GM23338 (cell line): ENCODE data around the gene MAPT. TPM values are rescaled to one million over a fixed set of nuclear protein-coding genes. Genes with fewer than 3 reads are reported as not detected.

ENCODE experiments used
- ATAC-seq: fragments of 200-7000 bp; cut with Tn5 transposase; 3 replicates; pipeline ENCODE4 v1.9.1; 2020
- DNase-seq: peaks from one replicate; pipeline ENCODE4 v3.0.0-alpha.2; 2015; ENCODE audit warnings: low spot score
- H2AFZ ChIP-seq: fragments of 200-600 bp; sonication (generic); 2 replicates; pipeline ENCODE4 v1.8.0; 2016; ENCODE audit warnings: antibody characterized with exemption, mild to moderate bottlenecking, moderate library complexity
- H3F3A ChIP-seq: fragments of 200-600 bp; sonication (generic); replicated peaks from 2 replicates; pipeline ENCODE4 v1.8.0; 2017; ENCODE audit warnings: antibody characterized with exemption, mixed run types, low read depth
- H3K27ac ChIP-seq: fragments of 200-600 bp; sonication (generic); 2 replicates; pipeline ENCODE4 v1.6.1; 2016; ENCODE audit warnings: low read depth
- H3K27me3 ChIP-seq: fragments of 200-600 bp; sonication (generic); 2 replicates; pipeline ENCODE4 v1.8.0; 2016; ENCODE audit warnings: mild to moderate bottlenecking, mixed run types, moderate library complexity; ENCODE audit not compliant: insufficient read depth
- H3K36me3 ChIP-seq: fragments of 200-600 bp; sonication (generic); 2 replicates; pipeline ENCODE4 v1.8.0; 2016; ENCODE audit warnings: mild to moderate bottlenecking; ENCODE audit not compliant: insufficient read depth
- H3K4me1 ChIP-seq: fragments of 200-600 bp; sonication (generic); 2 replicates; pipeline ENCODE4 v1.8.0; 2016; ENCODE audit warnings: mild to moderate bottlenecking, moderate library complexity; ENCODE audit not compliant: insufficient read depth
- H3K4me2 ChIP-seq: fragments of 200-600 bp; sonication (generic); 2 replicates; pipeline ENCODE4 v1.7.1; 2017; ENCODE audit warnings: mixed run types
- H3K4me3 ChIP-seq: fragments of 200-600 bp; sonication (generic); 2 replicates; pipeline ENCODE4 v1.6.1; 2016; ENCODE audit warnings: mixed run types
- H3K79me2 ChIP-seq: fragments of 200-600 bp; sonication (generic); replicated peaks from 2 replicates; pipeline ENCODE4 v1.8.0; 2017; ENCODE audit warnings: mild to moderate bottlenecking; ENCODE audit not compliant: insufficient read depth
- H3K9me2 ChIP-seq: fragments of 200-600 bp; sonication (generic); 2 replicates; pipeline ENCODE4 v1.8.0; 2017; ENCODE audit not compliant: insufficient read depth
- H4K20me1 ChIP-seq: fragments of 200-600 bp; sonication (generic); replicated peaks from 2 replicates; pipeline ENCODE4 v1.8.0; 2017; ENCODE audit warnings: mild to moderate bottlenecking; ENCODE audit not compliant: insufficient read depth
- H3K27ac Mint-ChIP-seq: 2 replicates; pipeline ENCODE4 v1.8.0; 2020; ENCODE audit warnings: inconsistent platforms, mild to moderate bottlenecking, moderate library complexity, mixed read lengths
- H3K27me3 Mint-ChIP-seq: 3 replicates; pipeline ENCODE4 v1.8.0; 2022; ENCODE audit warnings: low read depth, mild to moderate bottlenecking, moderate library complexity, mixed read lengths, inconsistent platforms; ENCODE audit not compliant: insufficient read depth, poor library complexity
- H3K36me3 Mint-ChIP-seq: 3 replicates; pipeline ENCODE4 v1.8.0; 2021; ENCODE audit warnings: low read depth, mild to moderate bottlenecking, inconsistent platforms, moderate library complexity, mixed read lengths
- H3K4me1 Mint-ChIP-seq: 3 replicates; pipeline ENCODE4 v1.8.0; 2020; ENCODE audit warnings: mild to moderate bottlenecking, inconsistent platforms, mixed read lengths
- H3K4me3 Mint-ChIP-seq: 3 replicates; pipeline ENCODE4 v1.8.0; 2021; ENCODE audit warnings: moderate library complexity, mild to moderate bottlenecking, inconsistent platforms, mixed read lengths
- H3K9me3 Mint-ChIP-seq: 3 replicates; pipeline ENCODE4 v1.8.0; 2020; ENCODE audit warnings: moderate library complexity, mild to moderate bottlenecking, inconsistent platforms, mixed read lengths
- CREB1 ChIP-seq: fragments of 250-450 bp; sonication (Bioruptor Pico); IDR thresholded peaks from 2 replicates; pipeline ENCODE4 v1.5.0; 2020; ENCODE audit warnings: low read depth, mild to moderate bottlenecking, moderate library complexity
- CTCF ChIP-seq, 2 experiments: fragments of 200-600 bp in 1 of 2; sonication (generic) in 1 of 2; conservative IDR thresholded peaks; 2 replicates each; pipeline versions ENCODE4 v1.5.1 to v1.6.1; 2016 to 2017; ENCODE audit warnings: antibody characterized with exemption in 2 of 2, low read depth in 2 of 2, mild to moderate bottlenecking in 2 of 2, moderate library complexity in 1 of 2
- EZH2 ChIP-seq: fragments of 200-600 bp; sonication (generic); IDR thresholded peaks from one replicate; pipeline ENCODE4 v1.8.0; 2017; ENCODE audit warnings: antibody characterized with exemption, mild to moderate bottlenecking, low read depth; ENCODE audit not compliant: unreplicated experiment
- NANOG ChIP-seq: IDR thresholded peaks from 2 replicates; pipeline ENCODE4 v1.6.1; 2016; ENCODE audit warnings: antibody characterized with exemption, borderline replicate concordance
- POLR2AphosphoS5 ChIP-seq: IDR thresholded peaks from 2 replicates; pipeline ENCODE4 v1.6.1; 2016; ENCODE audit warnings: antibody characterized with exemption, low read depth
- polyA plus RNA-seq: library from polyadenylated mRNA; unstranded; fragments of >200 nt; fragmentation: Nextera tagmentation; extraction: Ambion mirVana; gene quantifications from 2 replicates; pipeline ENCODE4 v1.2.1, GENCODE V29; 2016
- total RNA-seq: library from RNA; depleted of rRNA; stranded (reverse); fragments of >200 nt; shearing (Covaris generic); gene quantifications from 2 replicates; pipeline ENCODE4 v1.2.3, GENCODE V29; 2014
- TF ChIP-seq, protein P1 (sequence below): IDR thresholded peaks from one replicate; pipeline ENCODE4 v1.6.1; 2018; ENCODE audit warnings: antibody characterized with exemption; ENCODE audit not compliant: unreplicated experiment
- TF ChIP-seq, protein P2 (sequence below): IDR thresholded peaks from 2 replicates; pipeline ENCODE4 v1.6.1; 2016; ENCODE audit warnings: antibody characterized with exemption
- TF ChIP-seq, protein P3 (sequence below): fragments of 250-450 bp; sonication (Bioruptor Pico); IDR thresholded peaks from 2 replicates; pipeline ENCODE4 v1.5.0; 2020; ENCODE audit warnings: mild to moderate bottlenecking, moderate library complexity

MAPT gene
- total and polyA plus RNA-seq, 2 experiments from 2014 or later = 1.1 to 2.1 TPM

DNA sequence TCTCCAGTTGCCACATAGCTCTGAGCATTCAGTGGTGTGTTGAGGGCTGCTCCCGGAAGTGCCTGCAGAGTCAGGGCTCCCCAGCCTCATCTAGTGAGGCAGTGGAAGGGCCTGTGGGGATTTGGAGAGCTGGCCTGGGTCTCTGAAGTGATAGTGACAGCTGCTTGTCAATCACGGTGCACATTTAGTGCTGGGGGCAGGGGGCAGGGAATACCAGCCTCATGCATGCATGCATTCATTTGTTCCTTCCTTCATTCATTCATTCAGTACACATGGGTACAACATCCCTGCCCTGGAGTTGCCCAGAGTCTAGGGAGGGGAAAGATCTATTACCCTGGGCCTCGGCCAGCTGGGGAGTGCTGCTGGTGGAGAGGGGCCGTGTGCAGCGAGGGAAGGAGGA, 93.4 kb downstream of the MAPT start (continued):
- TF ChIP-seq, protein P1, sequence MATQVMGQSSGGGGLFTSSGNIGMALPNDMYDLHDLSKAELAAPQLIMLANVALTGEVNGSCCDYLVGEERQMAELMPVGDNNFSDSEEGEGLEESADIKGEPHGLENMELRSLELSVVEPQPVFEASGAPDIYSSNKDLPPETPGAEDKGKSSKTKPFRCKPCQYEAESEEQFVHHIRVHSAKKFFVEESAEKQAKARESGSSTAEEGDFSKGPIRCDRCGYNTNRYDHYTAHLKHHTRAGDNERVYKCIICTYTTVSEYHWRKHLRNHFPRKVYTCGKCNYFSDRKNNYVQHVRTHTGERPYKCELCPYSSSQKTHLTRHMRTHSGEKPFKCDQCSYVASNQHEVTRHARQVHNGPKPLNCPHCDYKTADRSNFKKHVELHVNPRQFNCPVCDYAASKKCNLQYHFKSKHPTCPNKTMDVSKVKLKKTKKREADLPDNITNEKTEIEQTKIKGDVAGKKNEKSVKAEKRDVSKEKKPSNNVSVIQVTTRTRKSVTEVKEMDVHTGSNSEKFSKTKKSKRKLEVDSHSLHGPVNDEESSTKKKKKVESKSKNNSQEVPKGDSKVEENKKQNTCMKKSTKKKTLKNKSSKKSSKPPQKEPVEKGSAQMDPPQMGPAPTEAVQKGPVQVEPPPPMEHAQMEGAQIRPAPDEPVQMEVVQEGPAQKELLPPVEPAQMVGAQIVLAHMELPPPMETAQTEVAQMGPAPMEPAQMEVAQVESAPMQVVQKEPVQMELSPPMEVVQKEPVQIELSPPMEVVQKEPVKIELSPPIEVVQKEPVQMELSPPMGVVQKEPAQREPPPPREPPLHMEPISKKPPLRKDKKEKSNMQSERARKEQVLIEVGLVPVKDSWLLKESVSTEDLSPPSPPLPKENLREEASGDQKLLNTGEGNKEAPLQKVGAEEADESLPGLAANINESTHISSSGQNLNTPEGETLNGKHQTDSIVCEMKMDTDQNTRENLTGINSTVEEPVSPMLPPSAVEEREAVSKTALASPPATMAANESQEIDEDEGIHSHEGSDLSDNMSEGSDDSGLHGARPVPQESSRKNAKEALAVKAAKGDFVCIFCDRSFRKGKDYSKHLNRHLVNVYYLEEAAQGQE = no peak

DNA sequence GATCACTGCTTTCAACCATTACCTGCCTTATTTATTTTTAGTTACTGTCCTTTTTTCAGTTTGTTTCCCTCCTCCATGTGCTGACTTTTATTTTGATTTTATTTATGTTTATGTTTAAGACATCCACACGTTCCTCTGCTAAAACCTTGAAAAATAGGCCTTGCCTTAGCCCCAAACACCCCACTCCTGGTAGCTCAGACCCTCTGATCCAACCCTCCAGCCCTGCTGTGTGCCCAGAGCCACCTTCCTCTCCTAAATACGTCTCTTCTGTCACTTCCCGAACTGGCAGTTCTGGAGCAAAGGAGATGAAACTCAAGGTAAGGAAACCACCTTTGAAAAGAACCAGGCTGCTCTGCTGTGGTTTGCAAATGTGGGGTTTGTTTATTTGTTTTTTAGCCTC, 95.4 kb downstream of the MAPT start:
- H3K27me3 Mint-ChIP-seq = peaks cover 8% of the 10 kb centered on the region
- no peak overlapping the region for H3K27ac ChIP-seq
- no peaks in the 10 kb centered on the region for H3K79me2 ChIP-seq
- no peaks in the 10 kb centered on the region for H3K9me2 ChIP-seq
- H3K4me3 ChIP-seq = no peak overlapping the region
- H3F3A ChIP-seq = no peaks in the 10 kb centered on the region
- H3K36me3 ChIP-seq = no peaks in the 10 kb centered on the region
- DNase-seq (no peak), ATAC-seq (no peak)
- no peak overlapping the region for H3K27ac Mint-ChIP-seq
- H3K4me1 ChIP-seq = no peaks in the 10 kb centered on the region; the same call in 1 of the 2 replicates
- H3K27me3 ChIP-seq = no peaks in the 10 kb centered on the region
- H3K4me3 Mint-ChIP-seq = no peak overlapping the region
- no peaks in the 10 kb centered on the region; the same call in 2 of the 3 replicates for H3K9me3 Mint-ChIP-seq
- no peak overlapping the region for H3K4me2 ChIP-seq
- H3K36me3 Mint-ChIP-seq = no peaks in the 10 kb centered on the region
- H4K20me1 ChIP-seq = no peaks in the 10 kb centered on the region
- H2AFZ ChIP-seq = no peak overlapping the region
- peaks cover 5% of the 10 kb centered on the region for H3K4me1 Mint-ChIP-seq
- TF ChIP-seq, protein P2, sequence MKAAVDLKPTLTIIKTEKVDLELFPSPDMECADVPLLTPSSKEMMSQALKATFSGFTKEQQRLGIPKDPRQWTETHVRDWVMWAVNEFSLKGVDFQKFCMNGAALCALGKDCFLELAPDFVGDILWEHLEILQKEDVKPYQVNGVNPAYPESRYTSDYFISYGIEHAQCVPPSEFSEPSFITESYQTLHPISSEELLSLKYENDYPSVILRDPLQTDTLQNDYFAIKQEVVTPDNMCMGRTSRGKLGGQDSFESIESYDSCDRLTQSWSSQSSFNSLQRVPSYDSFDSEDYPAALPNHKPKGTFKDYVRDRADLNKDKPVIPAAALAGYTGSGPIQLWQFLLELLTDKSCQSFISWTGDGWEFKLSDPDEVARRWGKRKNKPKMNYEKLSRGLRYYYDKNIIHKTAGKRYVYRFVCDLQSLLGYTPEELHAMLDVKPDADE = no peak
- no peak for TF ChIP-seq CTCF (conservative IDR thresholded peaks at IDR 0.05; ENCODE audit: low read depth in 2 of 2)
- TF ChIP-seq EZH2 = no peak
- TF ChIP-seq CREB1 (CRISPR knock-in tag) = no peak
- TF ChIP-seq POLR2AphosphoS5 = no peak
- TF ChIP-seq, protein P1 = no peak
- TF ChIP-seq, protein P3, sequence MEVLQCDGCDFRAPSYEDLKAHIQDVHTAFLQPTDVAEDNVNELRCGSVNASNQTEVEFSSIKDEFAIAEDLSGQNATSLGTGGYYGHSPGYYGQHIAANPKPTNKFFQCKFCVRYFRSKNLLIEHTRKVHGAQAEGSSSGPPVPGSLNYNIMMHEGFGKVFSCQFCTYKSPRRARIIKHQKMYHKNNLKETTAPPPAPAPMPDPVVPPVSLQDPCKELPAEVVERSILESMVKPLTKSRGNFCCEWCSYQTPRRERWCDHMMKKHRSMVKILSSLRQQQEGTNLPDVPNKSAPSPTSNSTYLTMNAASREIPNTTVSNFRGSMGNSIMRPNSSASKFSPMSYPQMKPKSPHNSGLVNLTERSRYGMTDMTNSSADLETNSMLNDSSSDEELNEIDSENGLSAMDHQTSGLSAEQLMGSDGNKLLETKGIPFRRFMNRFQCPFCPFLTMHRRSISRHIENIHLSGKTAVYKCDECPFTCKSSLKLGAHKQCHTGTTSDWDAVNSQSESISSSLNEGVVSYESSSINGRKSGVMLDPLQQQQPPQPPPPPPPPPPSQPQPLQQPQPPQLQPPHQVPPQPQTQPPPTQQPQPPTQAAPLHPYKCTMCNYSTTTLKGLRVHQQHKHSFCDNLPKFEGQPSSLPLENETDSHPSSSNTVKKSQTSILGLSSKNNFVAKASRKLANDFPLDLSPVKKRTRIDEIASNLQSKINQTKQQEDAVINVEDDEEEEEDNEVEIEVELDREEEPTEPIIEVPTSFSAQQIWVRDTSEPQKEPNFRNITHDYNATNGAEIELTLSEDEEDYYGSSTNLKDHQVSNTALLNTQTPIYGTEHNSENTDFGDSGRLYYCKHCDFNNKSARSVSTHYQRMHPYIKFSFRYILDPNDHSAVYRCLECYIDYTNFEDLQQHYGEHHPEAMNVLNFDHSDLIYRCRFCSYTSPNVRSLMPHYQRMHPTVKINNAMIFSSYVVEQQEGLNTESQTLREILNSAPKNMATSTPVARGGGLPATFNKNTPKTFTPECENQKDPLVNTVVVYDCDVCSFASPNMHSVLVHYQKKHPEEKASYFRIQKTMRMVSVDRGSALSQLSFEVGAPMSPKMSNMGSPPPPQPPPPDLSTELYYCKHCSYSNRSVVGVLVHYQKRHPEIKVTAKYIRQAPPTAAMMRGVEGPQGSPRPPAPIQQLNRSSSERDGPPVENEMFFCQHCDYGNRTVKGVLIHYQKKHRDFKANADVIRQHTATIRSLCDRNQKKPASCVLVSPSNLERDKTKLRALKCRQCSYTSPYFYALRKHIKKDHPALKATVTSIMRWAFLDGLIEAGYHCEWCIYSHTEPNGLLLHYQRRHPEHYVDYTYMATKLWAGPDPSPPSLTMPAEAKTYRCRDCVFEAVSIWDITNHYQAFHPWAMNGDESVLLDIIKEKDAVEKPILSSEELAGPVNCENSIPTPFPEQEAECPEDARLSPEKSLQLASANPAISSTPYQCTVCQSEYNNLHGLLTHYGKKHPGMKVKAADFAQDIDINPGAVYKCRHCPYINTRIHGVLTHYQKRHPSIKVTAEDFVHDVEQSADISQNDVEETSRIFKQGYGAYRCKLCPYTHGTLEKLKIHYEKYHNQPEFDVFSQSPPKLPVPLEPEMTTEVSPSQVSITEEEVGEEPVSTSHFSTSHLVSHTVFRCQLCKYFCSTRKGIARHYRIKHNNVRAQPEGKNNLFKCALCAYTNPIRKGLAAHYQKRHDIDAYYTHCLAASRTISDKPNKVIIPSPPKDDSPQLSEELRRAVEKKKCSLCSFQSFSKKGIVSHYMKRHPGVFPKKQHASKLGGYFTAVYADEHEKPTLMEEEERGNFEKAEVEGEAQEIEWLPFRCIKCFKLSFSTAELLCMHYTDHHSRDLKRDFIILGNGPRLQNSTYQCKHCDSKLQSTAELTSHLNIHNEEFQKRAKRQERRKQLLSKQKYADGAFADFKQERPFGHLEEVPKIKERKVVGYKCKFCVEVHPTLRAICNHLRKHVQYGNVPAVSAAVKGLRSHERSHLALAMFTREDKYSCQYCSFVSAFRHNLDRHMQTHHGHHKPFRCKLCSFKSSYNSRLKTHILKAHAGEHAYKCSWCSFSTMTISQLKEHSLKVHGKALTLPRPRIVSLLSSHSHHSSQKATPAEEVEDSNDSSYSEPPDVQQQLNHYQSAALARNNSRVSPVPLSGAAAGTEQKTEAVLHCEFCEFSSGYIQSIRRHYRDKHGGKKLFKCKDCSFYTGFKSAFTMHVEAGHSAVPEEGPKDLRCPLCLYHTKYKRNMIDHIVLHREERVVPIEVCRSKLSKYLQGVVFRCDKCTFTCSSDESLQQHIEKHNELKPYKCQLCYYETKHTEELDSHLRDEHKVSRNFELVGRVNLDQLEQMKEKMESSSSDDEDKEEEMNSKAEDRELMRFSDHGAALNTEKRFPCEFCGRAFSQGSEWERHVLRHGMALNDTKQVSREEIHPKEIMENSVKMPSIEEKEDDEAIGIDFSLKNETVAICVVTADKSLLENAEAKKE = no peak
- no peak for TF ChIP-seq NANOG
